Measurements from ENCODE around the gene SDK1.
"Not testable (repeated sequence)": the region's sequence is repeated elsewhere in the genome, so short reads cannot be mapped to it uniquely, and the experiment has no call there.

The SDK1 gene

GRCh38 chr7:3937146-3937545 lies 636.1 kb downstream of the SDK1 start:
- no peak for DNase-seq

- no peak for DNase-seq
These were observed 636.6 kb downstream of the SDK1 start for GRCh38 chr7:3937605-3938004.

- not testable (repeated sequence) for DNase-seq
These were observed 640.7 kb downstream of the SDK1 start for GRCh38 chr7:3941706-3942105.

GRCh38 chr7:3942276-3942675 lies 641.2 kb downstream of the SDK1 start:
- DNase-seq = no peak

- DNase-seq = no peak
These were observed 642.0 kb downstream of the SDK1 start for GRCh38 chr7:3942816-3943745.

- DNase-seq = no peak
These were observed 642.9 kb downstream of the SDK1 start for GRCh38 chr7:3943779-3944520.

- DNase-seq = no peak
These were observed 648.2 kb downstream of the SDK1 start for GRCh38 chr7:3949242-3949640.

GRCh38 chr7:3950249-3950648 lies 649.2 kb downstream of the SDK1 start:
- DNase-seq = no peak

- no peak for DNase-seq
These were observed 650.4 kb downstream of the SDK1 start for GRCh38 chr7:3951316-3952055.

GRCh38 chr7:3953133-3953532 lies 652.1 kb downstream of the SDK1 start:
- DNase-seq = no peak

GRCh38 chr7:3953946-3954345 lies 652.9 kb downstream of the SDK1 start:
- DNase-seq = no peak

GRCh38 chr7:3955026-3955425 lies 654.0 kb downstream of the SDK1 start:
- no peak for DNase-seq

GRCh38 chr7:3955751-3956696 lies 655.0 kb downstream of the SDK1 start:
- no peak for DNase-seq

- DNase-seq = no peak
These were observed 655.9 kb downstream of the SDK1 start for GRCh38 chr7:3956949-3957348.

GRCh38 chr7:3957472-3958108 lies 656.5 kb downstream of the SDK1 start:
- DNase-seq = no peak

- no peak for DNase-seq
These were observed 657.0 kb downstream of the SDK1 start for GRCh38 chr7:3958109-3958483.

- no peak for DNase-seq
These were observed 658.3 kb downstream of the SDK1 start for GRCh38 chr7:3959364-3959763.

GRCh38 chr7:3960050-3960763 lies 659.2 kb downstream of the SDK1 start:
- DNase-seq = no peak

- no peak for DNase-seq
These were observed 659.9 kb downstream of the SDK1 start for GRCh38 chr7:3960942-3961341.

- no peak for DNase-seq
These were observed 660.9 kb downstream of the SDK1 start for GRCh38 chr7:3961857-3962503.

All from SW 1271 (cell line).